GM21447 (cell line): ENCODE results near the gene P4HA2.

ENCODE experiments used
- ATAC-seq: cut with Tn5 transposase; IDR thresholded peaks from one replicate; pipeline ENCODE4 v1.9.1; 2021; ENCODE audit not compliant: unreplicated experiment

Gene P4HA2

DNA sequence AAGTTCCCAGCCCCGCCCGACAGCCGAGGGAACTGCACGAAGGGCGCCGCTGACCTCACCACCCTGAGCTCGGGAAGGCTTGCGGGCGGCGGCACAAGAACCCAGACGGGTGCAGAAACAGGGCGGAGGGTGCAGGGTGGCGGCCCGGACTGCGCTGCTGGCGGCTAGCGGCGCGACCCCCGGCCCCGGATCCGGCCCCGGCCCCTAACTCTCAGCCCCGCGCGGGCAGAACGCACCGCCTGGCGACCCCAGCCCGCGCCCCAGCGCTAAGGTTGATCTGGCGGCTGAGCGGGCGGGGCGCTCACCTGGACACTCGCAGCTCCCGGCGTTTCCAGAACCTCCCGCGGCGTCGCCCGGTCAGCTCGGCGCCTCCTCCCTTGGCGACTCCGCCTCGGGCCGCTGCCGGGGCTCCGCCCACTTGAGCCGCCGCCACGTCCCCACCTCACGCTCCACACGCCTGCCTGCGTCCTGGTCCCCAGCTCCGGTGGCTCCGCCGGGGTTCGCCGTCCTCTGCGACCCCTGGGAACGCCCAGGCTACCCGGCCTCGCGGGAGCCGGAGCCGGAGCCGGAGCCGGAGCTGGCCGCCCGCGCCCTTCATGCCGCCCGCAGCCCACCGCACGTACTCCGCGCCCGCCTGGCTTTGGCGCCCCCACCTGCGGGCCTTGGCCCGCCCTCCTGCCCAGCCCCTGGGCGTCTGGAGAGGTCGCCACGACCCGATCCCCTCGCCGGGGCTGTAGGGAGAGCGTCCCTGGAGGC, at the start of gene P4HA2:
Gene P4HA2, minus strand, starts transcription at position 369 of the 756 bp plus-strand sequence. CDS start 9,227 bp downstream, outside the sequence.
- peak; percentile 90 for ATAC-seq

DNA sequence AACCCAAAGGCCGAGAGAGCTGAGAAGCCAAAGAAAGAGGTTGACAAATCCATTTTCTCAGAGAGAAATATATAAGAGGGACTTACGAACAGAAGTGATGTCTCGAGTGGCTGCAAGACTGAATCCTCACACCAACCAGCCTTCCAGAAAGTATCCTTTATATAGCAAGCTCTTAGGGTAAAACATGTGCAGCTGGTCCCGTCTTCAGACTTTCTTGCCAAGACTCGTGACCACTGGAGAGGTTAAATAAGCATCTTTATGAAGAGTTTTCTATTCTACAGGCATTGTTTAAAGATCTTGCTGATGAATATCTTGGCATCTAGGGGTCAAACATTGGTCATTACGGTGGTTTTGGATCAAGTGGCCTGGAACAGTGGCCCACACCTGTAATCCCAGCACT, 49.6 kb upstream of the P4HA2 start:
- no peak for ATAC-seq

DNA sequence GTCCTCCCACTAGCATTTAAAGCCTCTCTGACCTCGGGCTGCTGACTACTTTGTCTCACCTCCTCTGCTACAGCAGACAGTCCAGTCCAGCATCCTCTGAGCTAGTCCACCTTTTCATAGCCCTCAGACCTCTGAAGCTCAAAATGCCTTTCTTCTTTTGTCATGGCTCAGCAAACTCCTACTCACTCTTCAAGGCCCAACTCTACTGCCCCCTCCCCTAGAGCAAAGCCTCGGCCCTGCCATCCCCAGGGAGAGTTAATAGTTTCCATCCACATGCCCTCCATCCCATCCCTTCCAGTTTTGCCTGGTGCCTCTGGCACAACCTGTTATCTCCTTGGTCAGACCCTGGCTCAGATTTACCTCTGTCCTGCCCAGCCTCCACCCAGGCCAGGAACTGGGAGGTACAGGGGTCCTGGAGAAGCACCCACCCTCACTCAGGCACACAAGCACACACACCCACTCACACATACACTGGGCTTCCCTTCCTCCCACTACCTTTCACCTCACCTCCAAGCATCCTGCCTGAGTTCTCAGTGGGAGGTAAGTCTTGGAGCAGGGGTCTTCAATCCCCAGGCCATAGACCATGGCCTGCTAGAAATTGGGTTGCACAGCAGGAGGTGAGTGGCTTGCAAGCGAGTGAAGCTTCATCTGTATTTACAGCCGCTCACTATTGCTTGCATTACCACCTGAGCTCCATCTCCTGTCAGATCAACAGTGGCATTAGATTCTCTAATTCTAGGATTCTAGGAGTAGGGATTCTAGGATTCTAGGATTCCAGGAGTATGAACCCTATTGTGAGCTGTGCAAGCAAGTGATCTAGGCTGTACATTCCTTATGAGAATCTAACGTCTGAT, 47.9 kb upstream of the P4HA2 start:
- ATAC-seq = no peak

DNA sequence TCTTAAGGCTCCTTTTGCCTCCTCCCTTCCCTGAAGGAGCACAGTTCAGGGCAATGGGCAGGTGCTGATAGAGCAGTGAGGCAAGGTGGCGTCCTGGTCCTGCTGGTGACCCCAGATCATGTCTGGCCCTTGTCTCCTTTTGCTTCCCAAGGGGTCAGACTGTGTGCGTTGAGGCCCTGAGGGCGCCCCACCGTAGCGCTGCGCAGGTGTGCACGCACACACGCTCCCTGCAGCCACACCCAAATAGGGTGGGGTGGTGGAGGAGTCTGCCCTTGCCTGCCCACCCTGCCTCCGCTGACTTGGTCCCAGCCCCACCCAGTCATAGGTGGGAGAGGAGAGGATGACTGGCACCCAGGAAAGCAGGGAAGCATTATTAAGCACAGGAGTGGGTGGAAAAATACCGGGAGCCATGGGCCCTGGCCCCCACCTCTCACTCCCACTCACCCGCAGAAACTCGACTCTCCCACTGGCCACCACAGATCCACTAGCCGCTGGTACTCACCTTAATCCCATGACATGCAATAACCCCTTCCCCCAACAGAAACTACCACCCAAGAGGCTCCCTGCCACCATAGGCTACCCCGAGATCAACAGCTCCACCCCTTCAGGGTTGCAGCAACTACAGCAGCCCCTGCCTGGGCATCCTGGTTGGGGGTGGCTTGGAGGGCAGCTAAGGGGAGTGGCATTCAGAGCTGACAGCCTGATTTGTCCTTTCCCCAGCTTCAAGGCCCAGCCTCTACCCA, 46.6 kb upstream of the P4HA2 start:
- ATAC-seq = no peak

DNA sequence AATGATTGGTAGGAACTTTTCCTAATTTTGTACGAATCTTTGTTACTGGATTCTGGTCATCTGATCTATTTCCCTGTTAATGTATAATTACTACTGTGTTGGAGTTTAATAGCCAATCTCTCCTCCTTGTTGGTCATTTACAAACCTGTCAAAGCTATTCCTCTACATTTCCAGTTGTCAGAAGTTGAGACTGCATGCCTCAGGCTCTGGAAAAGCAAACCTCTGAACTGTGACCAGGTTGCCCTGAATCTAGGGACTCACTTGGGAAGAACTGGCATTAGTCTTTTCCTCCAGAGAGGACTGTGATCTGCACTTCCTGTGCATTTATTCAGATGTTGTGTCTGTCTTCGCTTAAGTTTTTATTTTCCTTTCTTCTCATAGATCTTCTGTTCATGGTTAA, 46.0 kb upstream of the P4HA2 start:
- ATAC-seq = no peak

DNA sequence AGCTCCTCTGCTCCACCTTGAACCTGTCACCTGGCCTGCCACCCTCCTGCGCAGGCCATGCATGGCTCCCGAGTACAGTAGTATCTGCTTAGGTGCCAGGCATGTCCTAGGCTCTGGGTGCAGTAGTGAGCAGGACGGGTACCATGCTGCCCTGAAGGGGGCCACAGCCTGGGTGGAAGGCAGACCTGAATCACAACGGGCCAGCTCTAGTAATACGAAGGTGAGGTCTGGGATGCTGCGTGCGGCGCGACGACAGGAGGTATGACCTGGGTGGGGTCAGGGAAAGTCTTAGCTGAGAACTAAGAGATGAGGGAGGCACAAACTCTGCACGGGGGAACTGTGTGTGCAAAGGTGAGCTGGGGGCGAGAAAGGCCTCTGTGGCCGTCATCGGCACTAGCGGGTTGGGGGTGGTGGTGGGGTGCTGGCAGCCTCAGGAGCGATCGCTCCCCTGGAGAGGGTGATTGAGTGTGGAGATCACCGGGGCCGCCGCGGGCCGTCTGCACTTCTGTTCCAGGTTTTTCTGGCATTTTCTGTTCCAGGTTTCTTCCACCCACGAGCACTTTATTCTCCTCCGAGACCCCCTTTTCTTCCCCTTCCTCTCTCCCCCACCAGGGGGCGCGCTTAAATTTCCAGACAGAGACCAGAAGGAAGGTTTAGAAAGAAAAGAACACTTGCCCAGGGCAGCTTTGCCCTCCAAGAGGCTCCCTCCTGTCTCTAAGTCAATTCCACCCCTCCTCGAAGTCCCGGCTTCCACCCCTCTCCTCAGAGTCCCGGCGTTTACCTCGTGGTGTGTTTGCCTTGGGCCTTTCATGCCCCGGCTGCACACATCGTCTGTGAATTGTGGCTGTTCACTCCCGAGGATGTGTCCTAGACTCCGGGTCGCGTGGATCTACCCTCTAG, 44.9 kb upstream of the P4HA2 start:
- ATAC-seq = no peak

DNA sequence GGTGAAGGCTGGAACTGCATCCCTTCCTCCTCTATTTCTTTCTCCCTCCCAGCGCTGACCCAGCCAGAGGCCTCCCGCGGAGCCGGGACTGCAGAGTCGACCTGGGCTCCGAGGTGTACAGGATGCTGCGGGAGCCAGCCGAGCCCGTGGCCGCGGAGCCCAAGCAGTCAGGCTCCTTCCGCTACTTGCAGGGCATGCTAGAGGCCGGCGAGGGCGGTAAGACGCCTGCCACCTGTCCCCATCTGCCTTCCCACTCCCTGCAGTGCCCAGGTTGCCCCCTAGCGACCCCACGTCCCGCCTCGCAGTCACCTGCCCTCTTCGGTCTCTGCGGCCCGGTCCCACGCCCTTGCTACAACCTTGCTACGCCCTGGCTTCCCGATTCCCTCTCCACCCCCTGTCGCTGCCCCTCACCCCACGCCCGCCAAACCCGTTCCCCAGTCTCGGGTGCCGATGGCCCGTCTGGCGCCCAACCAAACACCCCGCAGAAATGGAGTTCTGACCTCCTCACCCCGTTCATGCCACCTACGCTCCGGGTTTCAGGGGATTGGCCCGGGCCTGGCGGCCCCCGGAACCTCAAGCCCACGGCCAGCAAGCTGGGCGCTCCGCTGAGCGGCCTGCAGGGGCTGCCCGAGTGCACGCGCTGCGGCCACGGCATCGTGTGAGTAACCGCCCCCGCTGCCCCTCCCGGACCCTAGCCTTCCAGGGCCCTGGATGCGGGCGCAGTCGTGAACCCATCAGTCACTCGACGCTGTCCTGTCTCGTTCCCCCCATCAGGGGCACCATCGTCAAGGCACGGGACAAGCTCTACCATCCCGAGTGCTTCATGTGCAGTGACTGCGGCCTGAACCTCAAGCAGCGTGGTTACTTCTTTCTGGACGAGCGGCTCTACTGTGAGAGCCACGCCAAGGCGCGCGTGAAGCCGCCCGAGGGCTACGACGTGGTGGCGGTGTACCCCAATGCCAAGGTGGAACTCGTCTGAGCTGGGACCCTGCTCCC, 43.9 kb upstream of the P4HA2 start:
- no peak for ATAC-seq

DNA sequence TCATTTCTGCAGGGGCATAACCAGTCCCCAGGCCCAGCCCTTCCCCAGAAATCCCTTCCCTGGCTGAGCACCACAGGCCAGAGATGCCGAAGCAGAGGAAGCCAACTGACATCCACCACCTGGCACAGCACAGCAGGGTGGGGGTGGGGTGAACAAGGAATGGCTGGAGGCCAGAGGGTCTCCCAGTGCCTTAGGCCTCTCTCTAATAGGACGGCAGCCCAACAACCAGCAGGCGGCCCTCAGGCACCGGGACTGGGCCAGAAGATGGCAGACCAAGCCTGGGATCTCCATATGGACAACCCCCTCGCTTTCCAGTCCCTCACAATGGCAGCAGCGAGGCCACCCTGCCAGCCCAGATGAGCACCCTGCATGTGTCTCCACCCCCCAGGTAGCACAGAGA, 43.1 kb upstream of the P4HA2 start:
- no peak for ATAC-seq

DNA sequence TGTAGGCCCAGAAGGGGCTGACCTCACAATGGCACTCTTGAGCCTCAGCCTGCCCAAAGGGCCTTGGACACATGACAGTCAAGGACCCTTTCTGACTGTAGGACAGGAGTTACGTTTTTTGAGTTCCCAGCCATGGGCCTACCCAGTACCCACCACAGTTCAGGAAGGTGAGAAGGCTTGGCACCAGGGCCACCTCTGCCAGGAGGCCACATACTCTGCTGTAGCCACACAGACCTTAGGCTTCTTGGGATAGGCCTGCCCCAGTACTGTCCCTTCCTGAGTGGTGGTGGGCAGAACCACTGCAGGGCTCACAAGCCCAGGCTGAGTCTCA, 42.6 kb upstream of the P4HA2 start:
- no peak for ATAC-seq

DNA sequence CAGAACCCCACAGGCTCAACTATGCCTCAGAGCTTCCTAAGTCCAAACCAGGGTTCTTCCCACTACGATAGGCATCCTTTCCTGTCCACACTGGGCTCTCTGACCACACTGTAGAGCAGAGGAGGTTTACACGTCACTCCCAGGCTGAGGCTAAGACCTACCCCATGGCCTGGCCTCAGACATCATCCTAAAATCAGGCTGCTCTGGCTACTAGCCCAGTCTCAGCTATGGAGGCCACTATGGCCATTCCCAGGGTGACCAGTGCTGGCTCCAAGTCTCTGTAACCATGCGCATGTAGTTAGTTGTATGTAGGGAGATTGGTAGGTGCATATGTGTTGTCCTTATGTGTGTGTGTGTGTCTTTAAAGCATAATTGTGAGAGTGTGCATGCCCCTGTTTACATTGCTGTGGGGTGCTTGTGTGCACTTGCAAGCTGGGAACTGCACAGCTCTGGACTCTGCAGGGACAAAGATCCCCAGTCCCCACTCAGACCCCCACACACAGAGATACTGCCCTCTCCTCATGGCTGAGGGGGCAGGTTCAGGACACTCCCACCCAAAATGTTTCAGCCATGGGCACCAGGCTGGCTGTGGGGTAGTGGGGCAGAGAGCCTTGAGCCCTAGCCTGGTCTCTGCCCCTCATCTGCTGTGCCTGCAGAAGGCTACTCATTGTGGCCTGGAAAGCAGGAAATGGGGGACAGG, 42.1 kb upstream of the P4HA2 start:
- ATAC-seq = no peak

DNA sequence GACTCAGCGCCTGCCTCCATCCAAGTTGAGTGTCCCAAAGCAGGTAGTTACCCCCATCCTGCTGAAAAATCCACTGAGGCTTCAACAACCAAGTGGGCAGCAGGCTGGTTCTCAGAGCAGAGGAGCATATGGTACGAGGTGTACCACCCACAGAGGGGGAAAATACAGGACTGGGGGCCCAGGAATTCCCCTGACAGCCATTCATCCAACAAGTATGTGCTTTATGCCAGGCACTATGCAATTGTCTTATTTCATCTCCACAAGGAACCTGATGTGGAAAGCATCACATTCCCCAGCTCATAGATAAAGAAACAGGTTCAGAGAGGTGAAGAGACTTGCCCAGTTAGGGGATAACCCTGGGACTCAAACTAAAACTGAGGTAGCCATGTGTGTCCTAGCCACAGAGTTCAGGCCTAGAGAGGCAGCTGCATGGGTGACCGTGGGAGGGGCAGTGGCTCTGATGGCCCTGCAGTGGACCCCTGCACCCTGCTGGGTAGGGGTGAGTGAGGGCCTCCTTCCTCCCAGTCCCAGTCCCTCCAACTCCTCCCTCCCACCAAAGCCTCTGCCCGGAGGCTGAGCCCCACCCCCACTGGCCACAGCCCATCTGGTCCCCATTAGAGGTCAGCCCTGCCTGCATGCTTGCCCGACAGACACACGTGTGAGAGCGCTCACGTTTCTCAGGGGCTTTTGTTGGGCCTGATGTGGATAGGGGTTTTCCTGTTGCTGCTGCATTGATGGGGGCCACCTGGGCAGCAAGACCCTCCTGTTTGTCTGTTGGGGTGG, 41.3 kb upstream of the P4HA2 start:
- peak; percentile 71 for ATAC-seq

DNA sequence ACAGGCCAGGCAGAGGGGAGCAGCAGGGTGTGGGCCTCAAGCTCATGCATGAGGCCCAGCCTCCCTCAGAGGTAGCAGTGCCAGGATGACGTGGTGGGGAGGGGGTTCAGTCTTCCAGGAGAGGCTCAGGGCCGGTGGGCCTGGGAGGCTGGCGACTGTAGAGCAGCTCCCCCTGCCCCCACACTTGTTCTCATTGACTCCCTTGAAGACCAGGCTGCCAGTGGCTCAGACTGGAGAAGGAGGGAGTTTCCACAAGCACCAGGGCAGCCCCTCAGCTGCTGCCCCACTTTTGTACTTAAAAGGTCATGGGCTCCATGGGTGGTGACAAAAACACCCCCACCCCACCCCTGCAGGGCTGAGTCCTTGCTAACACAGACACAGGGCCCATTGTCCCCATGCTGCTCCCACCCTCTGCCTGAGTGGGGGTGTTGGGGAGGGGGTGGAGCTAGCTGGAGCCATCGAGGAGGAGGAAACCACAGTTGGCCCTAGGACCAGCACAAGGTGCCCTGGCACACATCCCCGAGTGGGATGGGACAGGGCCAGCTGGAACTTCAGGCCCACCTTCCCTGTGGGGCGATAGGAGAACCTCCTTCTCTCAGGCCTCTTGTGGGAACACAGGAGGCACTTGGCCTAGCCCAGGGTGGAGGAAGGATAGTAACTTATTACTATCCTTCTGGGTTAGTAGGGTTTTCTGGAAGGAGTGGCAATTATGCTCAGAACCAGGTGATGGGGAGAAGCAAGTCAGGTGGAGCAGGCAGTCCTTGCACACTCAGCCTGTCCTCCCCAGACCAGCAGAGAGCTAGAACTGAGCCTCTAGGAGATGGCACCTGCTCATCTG, 40.5 kb upstream of the P4HA2 start:
- ATAC-seq = no peak

DNA sequence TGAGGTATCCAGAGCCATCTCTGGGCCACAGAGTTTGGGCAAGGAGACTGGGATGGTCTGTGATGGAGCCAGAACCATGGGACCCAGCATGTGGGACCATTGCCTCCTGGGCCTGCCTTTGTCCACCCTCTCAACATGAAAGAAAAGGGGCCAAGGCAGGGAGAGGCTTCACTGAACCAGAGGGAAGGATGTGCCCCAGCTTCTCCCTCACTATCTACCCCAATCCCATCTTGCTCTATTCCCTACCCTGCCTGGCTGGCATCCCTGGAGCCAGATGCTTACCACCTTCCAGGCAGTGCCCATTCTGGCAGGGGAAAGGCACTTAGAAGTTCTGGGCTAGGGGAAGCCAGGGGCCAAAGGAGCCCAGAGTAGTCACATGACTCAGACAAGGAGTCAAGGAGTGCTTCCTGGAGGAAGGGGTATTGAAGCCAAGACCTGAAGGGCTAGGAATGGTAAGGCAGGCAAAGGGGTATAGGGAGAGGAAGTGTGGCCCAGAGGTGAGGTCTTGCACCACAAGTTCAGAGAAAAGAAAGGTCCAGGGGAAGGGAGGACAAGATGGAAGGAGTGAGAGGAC, 39.6 kb upstream of the P4HA2 start:
- ATAC-seq = no peak

DNA sequence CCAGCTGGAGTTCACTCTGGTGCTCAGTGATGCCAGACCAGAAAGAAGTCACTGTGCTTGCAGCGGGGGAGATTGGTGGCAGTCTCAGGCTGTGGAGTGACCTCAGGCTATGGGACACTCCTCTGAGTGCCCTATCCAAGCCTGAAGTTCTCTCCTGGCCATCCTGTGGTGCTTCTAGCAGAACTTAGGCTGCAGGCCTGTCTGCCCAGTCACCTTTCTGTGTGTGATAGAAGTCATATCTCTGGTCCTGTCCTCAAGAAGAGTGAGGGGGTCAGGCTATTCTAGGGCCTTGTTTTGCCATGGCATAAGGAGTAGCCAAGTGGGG, 39.1 kb upstream of the P4HA2 start:
- no peak for ATAC-seq

DNA sequence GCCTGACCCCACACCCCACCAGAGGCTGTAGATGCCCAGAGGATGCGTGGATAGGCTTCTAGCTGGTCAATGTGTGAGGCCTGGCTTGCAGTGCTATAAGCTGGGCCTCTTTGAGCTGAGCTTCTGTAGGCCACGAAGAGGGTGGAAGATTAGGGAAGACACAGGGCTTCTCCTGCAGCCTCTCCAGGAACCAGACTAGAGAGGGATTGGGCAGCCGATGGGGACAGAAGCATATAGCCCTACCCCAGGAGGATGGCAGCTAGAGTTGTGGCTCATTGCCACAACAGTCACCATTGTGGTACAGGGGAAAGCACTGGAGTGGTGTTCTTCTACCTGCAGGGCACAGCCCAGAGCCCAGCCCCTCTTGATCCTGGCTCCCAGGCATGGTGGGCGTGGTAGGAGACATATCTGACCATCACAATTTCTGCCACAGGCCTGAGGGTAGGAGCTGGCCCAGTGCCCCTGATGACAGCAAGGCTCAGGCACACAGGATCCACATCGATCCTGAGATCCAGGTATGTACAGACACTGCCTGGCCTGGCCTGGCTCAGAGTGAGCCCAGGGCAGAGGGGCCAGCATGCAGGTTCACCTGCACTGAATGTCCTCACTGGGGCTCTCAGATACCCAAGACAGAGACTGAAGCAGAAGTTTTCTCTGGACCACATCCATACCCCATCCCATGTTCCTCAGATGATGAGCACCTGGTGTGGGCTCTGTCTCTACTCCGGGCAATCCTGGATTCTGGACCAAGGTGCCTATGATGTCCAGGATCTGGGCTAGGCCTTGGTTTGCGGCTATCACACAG, 38.6 kb upstream of the P4HA2 start:
- no peak for ATAC-seq

DNA sequence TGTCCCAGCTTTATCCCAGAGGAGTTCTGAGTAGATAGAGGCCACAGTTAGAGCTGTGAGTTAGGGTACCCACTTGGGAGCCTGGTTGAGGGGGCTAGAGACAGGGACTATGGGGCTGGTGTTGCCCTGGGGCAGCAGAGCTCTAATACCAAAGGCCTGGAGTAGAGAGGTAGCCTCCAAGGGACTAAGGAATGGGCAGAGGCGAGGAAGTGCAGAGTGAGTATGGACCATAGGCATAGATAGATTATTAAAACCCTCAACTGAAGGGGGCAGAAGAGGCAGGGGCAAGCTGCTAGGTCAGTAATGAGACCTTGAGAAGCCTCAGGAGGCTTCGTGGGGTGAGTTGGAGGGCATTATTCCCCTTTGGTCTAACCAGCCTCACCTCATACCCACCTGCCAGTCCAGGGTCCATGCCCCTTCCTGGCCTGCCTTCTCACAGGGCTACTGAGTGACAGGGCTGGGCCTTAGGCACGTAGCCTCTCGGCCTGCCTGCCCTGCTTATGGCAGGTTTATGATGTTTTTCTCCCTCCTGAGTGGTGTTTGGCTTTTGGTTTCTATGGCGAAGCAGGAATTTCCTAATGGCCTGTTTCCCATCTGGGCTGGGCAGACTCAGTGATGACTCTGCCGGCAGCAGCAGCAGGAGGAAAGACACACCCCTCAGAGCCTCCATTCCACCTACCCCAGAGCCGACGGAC, 37.8 kb upstream of the P4HA2 start:
- no peak for ATAC-seq
